GM12875 (cell line): ENCODE data around the gene LSM4.
A peak's percentile ranks its signal among the peaks of the same experiment; 100 is the strongest.

ENCODE experiments used
- H3K4me3 ChIP-seq: one replicate; pipeline ENCODE4 v1.5.1; 2011; ENCODE audit warnings: low read depth, low read length, control low read depth
- CTCF ChIP-seq: IDR thresholded peaks from 2 replicates; pipeline ENCODE4 v1.5.1; 2011; ENCODE audit warnings: low read depth, mild to moderate bottlenecking, control low read depth, inconsistent platforms, low read length, moderate library complexity, borderline replicate concordance; ENCODE audit not compliant: insufficient read depth

The LSM4 gene

GRCh38 chr19:18340190-18340989 lies 17.5 kb upstream of the LSM4 start, which contains the start of gene PGPEP1:
PGPEP1 (plus strand) TSS chr19:18340598; CDS start chr19:18340682, 84 bp downstream.
- TF ChIP-seq CTCF = no peak
- H3K4me3 ChIP-seq = peak within 1 kb of the TSS; percentile 93

GRCh38 chr19:18339723-18340122 lies 16.8 kb upstream of the LSM4 start:
- peak; percentile 21; the same call in 1 of the 2 replicates for TF ChIP-seq CTCF

GRCh38 chr19:18338541-18338940 lies 15.7 kb upstream of the LSM4 start:
- no peak overlapping the region for H3K4me3 ChIP-seq
- no peak for TF ChIP-seq CTCF

More at GRCh38 chr19:18339723-18340122, 16.8 kb upstream of the LSM4 start:
- H3K4me3 ChIP-seq = peak overlapping the region; percentile 93

- H3K4me3 ChIP-seq = no peak overlapping the region
- TF ChIP-seq CTCF = no peak
Observed at GRCh38 chr19:18336121-18336520, 13.2 kb upstream of the LSM4 start.

GRCh38 chr19:18333680-18334079 lies 10.8 kb upstream of the LSM4 start:
- TF ChIP-seq CTCF = no peak
- H3K4me3 ChIP-seq = no peak overlapping the region

GRCh38 chr19:18332917-18333530 lies 10.1 kb upstream of the LSM4 start:
- TF ChIP-seq CTCF = no peak
- H3K4me3 ChIP-seq = no peak overlapping the region

GRCh38 chr19:18330868-18331267 lies 8.0 kb upstream of the LSM4 start:
- no peak overlapping the region for H3K4me3 ChIP-seq
- no peak for TF ChIP-seq CTCF
